Parathyroid adenoma (tissue), 2 donors: ENCODE data around the gene MLLT3.

Experiments
- H2AFZ ChIP-seq: fragments of 300-600 bp; sonication (generic); one replicate; pipeline ENCODE4 v1.7.0; 2017; ENCODE audit warnings: antibody characterized with exemption, mild to moderate bottlenecking
- H3K27ac ChIP-seq: fragments of 300-600 bp; sonication (generic); one replicate; pipeline ENCODE4 v1.7.0; 2017
- H3K27me3 ChIP-seq: fragments of 300-600 bp; sonication (generic); one replicate; pipeline ENCODE4 v1.7.0; 2017; ENCODE audit warnings: low read length; ENCODE audit not compliant: control insufficient read depth, insufficient read depth
- H3K36me3 ChIP-seq: fragments of 300-600 bp; sonication (generic); one replicate; pipeline ENCODE4 v1.7.0; 2017; ENCODE audit warnings: low read length; ENCODE audit not compliant: control insufficient read depth, insufficient read depth
- H3K4me1 ChIP-seq: fragments of 300-600 bp; sonication (generic); one replicate; pipeline ENCODE4 v1.7.0; 2017; ENCODE audit warnings: control low read depth
- H3K4me2 ChIP-seq: fragments of 300-600 bp; sonication (generic); one replicate; pipeline ENCODE4 v1.7.0; 2017; ENCODE audit warnings: low read length
- H3K4me3 ChIP-seq: fragments of 300-600 bp; sonication (generic); one replicate; pipeline ENCODE4 v1.7.0; 2017; ENCODE audit warnings: low read depth, low read length
- H3K79me2 ChIP-seq: fragments of 300-600 bp; sonication (generic); one replicate; pipeline ENCODE4 v1.7.0; 2017; ENCODE audit warnings: control low read depth
- H3K9ac ChIP-seq: fragments of 300-600 bp; sonication (generic); one replicate; pipeline ENCODE4 v1.7.0; 2017; ENCODE audit warnings: mild to moderate bottlenecking
- H3K9me3 ChIP-seq: fragments of 300-600 bp; sonication (generic); one replicate; pipeline ENCODE4 v1.7.0; 2017; ENCODE audit warnings: low read length; ENCODE audit not compliant: control insufficient read depth
- TF ChIP-seq, protein P1 (sequence below): fragments of 300-600 bp; sonication (generic); IDR thresholded peaks from one replicate; pipeline ENCODE4 v1.7.0; 2017; ENCODE audit warnings: antibody characterized with exemption, mild to moderate bottlenecking
- donor health status: primary hyperparathyroidism.

The MLLT3 gene

DNA sequence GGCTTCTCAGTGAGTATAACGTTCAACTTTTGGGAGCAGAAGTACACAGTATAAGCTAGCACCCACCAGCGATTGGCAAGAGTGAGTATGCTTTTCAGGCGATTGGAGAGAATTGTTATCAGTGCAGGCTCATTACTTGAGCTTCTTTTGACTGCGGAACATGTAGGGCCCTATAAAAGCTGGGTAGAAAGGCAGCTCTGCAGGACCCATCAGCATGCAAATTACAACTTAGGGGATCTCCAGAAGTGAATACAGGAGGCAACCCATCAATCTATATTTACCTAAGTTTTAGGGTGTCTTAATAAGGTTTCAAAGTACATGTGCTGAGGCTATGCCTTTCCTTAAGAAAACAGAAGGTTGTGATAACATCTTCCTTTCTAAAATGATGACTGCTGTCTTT lies 225.0 kb downstream of the MLLT3 start:
- Histone ChIP-seq H3K4me2 (no peak overlapping the region), H3K36me3 (no peaks in the 10 kb centered on the region), H3K9me3 (no peaks in the 10 kb centered on the region), H3K27me3 (no peaks in the 10 kb centered on the region), H3K27ac (no peak overlapping the region), H3K79me2 (no peaks in the 10 kb centered on the region), H2AFZ (no peak overlapping the region), H3K9ac (no peak overlapping the region), H3K4me3 (no peak overlapping the region), H3K4me1 (no peaks in the 10 kb centered on the region)
- TF ChIP-seq, protein P1, sequence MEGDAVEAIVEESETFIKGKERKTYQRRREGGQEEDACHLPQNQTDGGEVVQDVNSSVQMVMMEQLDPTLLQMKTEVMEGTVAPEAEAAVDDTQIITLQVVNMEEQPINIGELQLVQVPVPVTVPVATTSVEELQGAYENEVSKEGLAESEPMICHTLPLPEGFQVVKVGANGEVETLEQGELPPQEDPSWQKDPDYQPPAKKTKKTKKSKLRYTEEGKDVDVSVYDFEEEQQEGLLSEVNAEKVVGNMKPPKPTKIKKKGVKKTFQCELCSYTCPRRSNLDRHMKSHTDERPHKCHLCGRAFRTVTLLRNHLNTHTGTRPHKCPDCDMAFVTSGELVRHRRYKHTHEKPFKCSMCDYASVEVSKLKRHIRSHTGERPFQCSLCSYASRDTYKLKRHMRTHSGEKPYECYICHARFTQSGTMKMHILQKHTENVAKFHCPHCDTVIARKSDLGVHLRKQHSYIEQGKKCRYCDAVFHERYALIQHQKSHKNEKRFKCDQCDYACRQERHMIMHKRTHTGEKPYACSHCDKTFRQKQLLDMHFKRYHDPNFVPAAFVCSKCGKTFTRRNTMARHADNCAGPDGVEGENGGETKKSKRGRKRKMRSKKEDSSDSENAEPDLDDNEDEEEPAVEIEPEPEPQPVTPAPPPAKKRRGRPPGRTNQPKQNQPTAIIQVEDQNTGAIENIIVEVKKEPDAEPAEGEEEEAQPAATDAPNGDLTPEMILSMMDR: no peak

DNA sequence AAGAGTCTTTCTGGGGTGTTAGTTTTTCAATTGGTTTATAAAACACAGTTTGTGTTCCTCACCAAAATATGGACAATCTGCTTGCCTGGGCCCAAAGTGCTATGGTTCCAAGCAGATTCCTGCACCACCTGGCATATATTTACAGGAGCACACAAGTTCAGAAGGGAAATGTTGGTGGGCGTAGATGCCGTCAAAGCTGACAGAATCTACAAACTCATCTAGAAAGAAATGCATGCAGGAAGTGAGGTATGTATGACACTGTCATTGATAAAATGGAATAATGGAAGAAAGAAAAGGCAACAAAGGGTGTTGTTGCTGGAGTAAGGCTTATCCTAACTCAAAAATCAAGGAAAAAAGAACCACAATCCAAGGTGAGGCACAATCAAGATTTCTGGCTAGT lies 225.8 kb downstream of the MLLT3 start:
- Histone ChIP-seq H3K79me2 (no peaks in the 10 kb centered on the region), H3K4me1 (no peaks in the 10 kb centered on the region), H3K27ac (no peak overlapping the region), H3K36me3 (no peaks in the 10 kb centered on the region), H3K4me2 (no peak overlapping the region), H2AFZ (no peak overlapping the region), H3K9me3 (no peaks in the 10 kb centered on the region), H3K9ac (no peak overlapping the region), H3K27me3 (no peaks in the 10 kb centered on the region), H3K4me3 (no peak overlapping the region)
- TF ChIP-seq, protein P1: no peak

DNA sequence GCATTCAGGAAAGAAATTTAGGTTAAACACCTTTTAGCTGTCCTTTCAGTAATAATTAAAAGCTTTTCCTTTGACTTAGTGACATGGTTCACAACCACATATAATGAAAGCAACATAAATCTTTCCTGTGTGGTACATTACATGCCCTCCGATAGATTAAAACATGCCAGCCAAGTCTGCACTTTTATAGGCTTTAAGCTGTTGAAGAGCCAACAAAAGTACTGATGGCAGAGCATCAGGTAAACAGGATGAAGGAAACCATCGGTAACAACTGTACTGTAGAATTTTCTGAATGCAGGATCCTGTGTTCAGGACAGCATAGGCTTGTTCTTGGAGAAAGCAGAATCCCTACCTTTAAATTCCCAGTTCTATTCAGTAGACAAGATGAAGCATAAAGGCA lies 226.6 kb downstream of the MLLT3 start:
- Histone ChIP-seq H3K36me3 (no peaks in the 10 kb centered on the region), H3K4me1 (no peaks in the 10 kb centered on the region), H3K27ac (no peak overlapping the region), H3K79me2 (no peaks in the 10 kb centered on the region), H2AFZ (no peak overlapping the region), H3K9ac (no peak overlapping the region), H3K27me3 (no peaks in the 10 kb centered on the region), H3K9me3 (no peaks in the 10 kb centered on the region), H3K4me2 (no peak overlapping the region), H3K4me3 (no peak overlapping the region)
- TF ChIP-seq, protein P1: no peak

DNA sequence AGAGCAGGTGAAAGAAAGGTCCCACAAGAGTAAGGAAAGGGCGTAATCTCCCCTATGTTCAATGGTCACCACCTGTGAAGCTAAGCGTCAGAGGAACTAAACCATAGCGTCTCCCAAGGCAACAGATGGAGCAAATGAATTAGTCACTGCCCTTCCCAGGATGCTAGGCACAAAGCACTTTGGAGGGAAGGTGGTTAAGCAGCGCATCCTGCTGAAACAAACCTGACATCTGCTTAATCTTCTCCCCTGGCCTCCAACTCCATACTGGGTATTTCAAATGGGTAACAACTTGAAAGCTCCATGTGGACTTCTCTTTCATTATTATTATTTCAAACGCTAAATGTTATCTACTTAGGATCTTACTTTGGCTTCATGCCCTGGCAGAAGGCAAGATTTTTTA lies 227.3 kb downstream of the MLLT3 start:
- Histone ChIP-seq H3K4me3 (no peak overlapping the region), H2AFZ (no peak overlapping the region), H3K4me2 (no peak overlapping the region), H3K27ac (no peak overlapping the region), H3K9me3 (no peaks in the 10 kb centered on the region), H3K4me1 (no peaks in the 10 kb centered on the region), H3K27me3 (no peaks in the 10 kb centered on the region), H3K79me2 (no peaks in the 10 kb centered on the region), H3K9ac (no peak overlapping the region), H3K36me3 (no peaks in the 10 kb centered on the region)
- TF ChIP-seq, protein P1: no peak

DNA sequence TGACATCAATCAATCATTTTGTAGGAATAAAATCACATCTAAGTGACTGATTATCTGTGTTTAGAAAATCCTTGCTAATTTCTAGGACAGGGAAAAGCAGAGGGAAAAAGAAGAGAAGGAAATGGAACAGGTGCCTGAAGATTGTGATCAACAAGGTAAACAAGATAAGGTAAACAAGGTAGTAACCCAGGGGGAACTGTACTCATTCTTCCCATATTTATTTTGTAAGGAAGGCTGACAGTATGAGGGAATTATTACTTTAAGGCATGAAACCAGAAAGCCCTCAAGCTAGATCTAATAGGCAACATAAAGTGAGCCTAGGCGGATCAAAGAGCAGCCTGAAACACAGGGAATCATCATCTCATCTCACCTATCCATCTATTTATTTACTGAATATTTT lies 231.1 kb downstream of the MLLT3 start:
- no peak overlapping the region for H3K9ac ChIP-seq
- no peak overlapping the region for H3K4me3 ChIP-seq
- H3K4me1 ChIP-seq: no peaks in the 10 kb centered on the region
- no peak overlapping the region for H3K27ac ChIP-seq
- no peaks in the 10 kb centered on the region for H3K36me3 ChIP-seq
- H3K9me3 ChIP-seq: no peaks in the 10 kb centered on the region
- H2AFZ ChIP-seq: no peak overlapping the region
- no peaks in the 10 kb centered on the region for H3K27me3 ChIP-seq
- TF ChIP-seq, protein P1: no peak
- no peaks in the 10 kb centered on the region for H3K79me2 ChIP-seq
- H3K4me2 ChIP-seq: no peak overlapping the region
